Trophoblast cell (in vitro differentiated cells and primary cell): ENCODE results near the gene DDX28.

Experiments
- DNase-seq, 2 donors: peaks; one replicate each; pipeline ENCODE4 v3.0.0-alpha.2; 2016
- H2AFZ ChIP-seq: 2 replicates; pipeline ENCODE4 v1.6.1; 2013; ENCODE audit warnings: low read length, moderate library complexity, mild to moderate bottlenecking; ENCODE audit not compliant: insufficient read depth, poor library complexity
- H2AK5ac ChIP-seq: 2 replicates; pipeline ENCODE4 v1.6.1; 2013; ENCODE audit warnings: mild to moderate bottlenecking, low read length
- H2BK120ac ChIP-seq: 2 replicates; pipeline ENCODE4 v1.6.1; 2013; ENCODE audit warnings: low read length, mild to moderate bottlenecking, moderate library complexity; ENCODE audit not compliant: insufficient read depth, poor library complexity
- H2BK12ac ChIP-seq: 2 replicates; pipeline ENCODE4 v1.6.1; 2013; ENCODE audit warnings: mild to moderate bottlenecking, low read length, moderate library complexity
- H2BK5ac ChIP-seq: 2 replicates; pipeline ENCODE4 v1.6.1; 2013; ENCODE audit warnings: low read length, low read depth, moderate library complexity, mild to moderate bottlenecking; ENCODE audit not compliant: poor library complexity
- H3K14ac ChIP-seq: 2 replicates; pipeline ENCODE4 v1.6.1; 2013; ENCODE audit warnings: mild to moderate bottlenecking, low read length
- H3K18ac ChIP-seq: 2 replicates; pipeline ENCODE4 v1.6.1; 2013; ENCODE audit warnings: mild to moderate bottlenecking, low read length
- H3K23ac ChIP-seq: 2 replicates; pipeline ENCODE4 v1.6.1; 2013; ENCODE audit warnings: low read length
- H3K27ac ChIP-seq: 2 replicates; pipeline ENCODE4 v1.5.1; 2013; ENCODE audit warnings: low read depth, mild to moderate bottlenecking, inconsistent platforms, low read length, moderate library complexity
- H3K27me3 ChIP-seq: 2 replicates; pipeline ENCODE4 v1.6.1; 2013; ENCODE audit warnings: inconsistent platforms, mild to moderate bottlenecking, low read length, moderate library complexity; ENCODE audit not compliant: insufficient read depth
- H3K36me3 ChIP-seq, 2 experiments: 1 replicate in 1 of 2; 2 replicates in 1 of 2; pipeline ENCODE4 v1.6.1; 2013; ENCODE audit warnings: low read length in 2 of 2, mild to moderate bottlenecking in 2 of 2, moderate library complexity in 1 of 2; ENCODE audit not compliant: insufficient read depth in 2 of 2, control insufficient read depth in 1 of 2
- H3K4ac ChIP-seq: 2 replicates; pipeline ENCODE4 v1.6.1; 2013; ENCODE audit warnings: low read depth, mild to moderate bottlenecking, low read length, moderate library complexity
- H3K4me1 ChIP-seq, 2 experiments: 1 replicate in 1 of 2; 2 replicates in 1 of 2; pipeline ENCODE4 v1.6.1; 2013; ENCODE audit warnings: low read length in 2 of 2, mild to moderate bottlenecking in 2 of 2, moderate library complexity in 1 of 2; ENCODE audit not compliant: insufficient read depth in 2 of 2, control insufficient read depth in 1 of 2
- H3K4me2 ChIP-seq: 2 replicates; pipeline ENCODE4 v1.6.1; 2013; ENCODE audit warnings: inconsistent platforms, mild to moderate bottlenecking, low read length, moderate library complexity
- H3K4me3 ChIP-seq: 2 replicates; pipeline ENCODE4 v1.5.1; 2013; ENCODE audit warnings: mild to moderate bottlenecking, low read depth, low read length, inconsistent platforms
- H3K79me1 ChIP-seq: one replicate; pipeline ENCODE4 v1.6.1; 2013; ENCODE audit warnings: low read length
- H3K79me2 ChIP-seq: 2 replicates; pipeline ENCODE4 v1.6.1; 2013; ENCODE audit warnings: low read length, mild to moderate bottlenecking; ENCODE audit not compliant: control insufficient read depth, insufficient read depth, poor library complexity
- H3K9ac ChIP-seq: 2 replicates; pipeline ENCODE4 v1.6.1; 2013; ENCODE audit warnings: mild to moderate bottlenecking, low read length
- H3K9me3 ChIP-seq: 2 replicates; pipeline ENCODE4 v1.6.1; 2013; ENCODE audit warnings: low read depth, mild to moderate bottlenecking, control low read depth, inconsistent platforms, low read length; ENCODE audit not compliant: insufficient read depth
- H4K12ac ChIP-seq: 2 replicates; pipeline ENCODE4 v1.6.1; 2013; ENCODE audit warnings: low read depth, mild to moderate bottlenecking, low read length, moderate library complexity
- H4K8ac ChIP-seq: 2 replicates; pipeline ENCODE4 v1.6.1; 2013; ENCODE audit warnings: low read depth, mild to moderate bottlenecking, low read length, moderate library complexity
- H4K91ac ChIP-seq: one replicate; pipeline ENCODE4 v1.6.1; 2013; ENCODE audit warnings: low read depth, mild to moderate bottlenecking, low read length, moderate library complexity
- whole genome bisulfite sequencing: extraction: QIAGEN DNeasy Blood & Tissue Kit; methylation state at CpG from one replicate; pipeline ENCODE4 v1.1.7; 2013; ENCODE audit warnings: missing lambda C conversion rate; ENCODE audit not compliant: insufficient read length, insufficient coverage; ENCODE audit errors: extremely low coverage; 5-methylcytosine and 5-hydroxymethylcytosine counted together

Gene DDX28

DNA sequence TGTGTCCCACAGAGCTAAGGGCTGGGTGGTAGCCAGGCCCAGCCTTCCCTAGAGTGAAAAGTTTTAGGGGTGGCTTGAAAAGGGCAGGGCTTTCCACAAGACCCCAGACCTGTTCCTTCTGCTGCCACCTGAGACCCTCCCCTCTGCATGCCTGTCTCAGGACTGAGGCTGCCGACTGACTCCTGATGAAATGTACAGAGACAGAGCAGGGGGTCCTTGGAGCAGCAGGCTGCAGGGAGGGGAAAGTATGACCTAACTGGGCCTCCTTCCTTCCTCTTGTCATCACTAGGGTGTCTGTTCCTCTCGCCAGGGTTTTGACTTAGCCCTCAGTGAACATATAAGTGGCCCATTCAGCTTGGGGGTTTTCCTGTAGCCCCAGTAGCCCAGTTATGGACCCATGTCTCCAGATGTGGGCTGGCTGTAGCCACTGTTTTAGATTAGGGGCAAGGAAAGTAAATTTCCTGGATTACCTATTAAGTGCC is 47.3 kb upstream of the DDX28 start:
- no peaks in the 10 kb centered on the region for H3K27me3 ChIP-seq
- no peak overlapping the region for H3K18ac ChIP-seq
- no peak overlapping the region for H3K4me3 ChIP-seq
- no peaks in the 10 kb centered on the region for H3K79me1 ChIP-seq
- H3K4me2 ChIP-seq: no peak overlapping the region
- no peak overlapping the region for H4K91ac ChIP-seq
- no peak overlapping the region for H3K4ac ChIP-seq
- peaks cover 27 to 53% of the 10 kb centered on the region in 2 experiments for H3K36me3 ChIP-seq
- H4K8ac ChIP-seq: no peak overlapping the region
- H2BK12ac ChIP-seq: no peak overlapping the region
- H3K4me1 ChIP-seq: peaks cover 0 to 3% of the 10 kb centered on the region in 2 experiments
- H3K14ac ChIP-seq: no peak overlapping the region
- whole genome bisulfite sequencing: no CpG with 5 or more reads among the region's 2 CpGs
- H3K27ac ChIP-seq: no peak overlapping the region
- no peaks in the 10 kb centered on the region for H3K79me2 ChIP-seq
- no peak overlapping the region for H2AFZ ChIP-seq
- H2BK5ac ChIP-seq: no peak overlapping the region
- no peak overlapping the region for H4K12ac ChIP-seq
- no peak for DNase-seq
- H2AK5ac ChIP-seq: no peak overlapping the region
- no peak overlapping the region for H3K9ac ChIP-seq
- no peak overlapping the region for H3K23ac ChIP-seq
- peaks cover 1% of the 10 kb centered on the region for H3K9me3 ChIP-seq
- no peak overlapping the region for H2BK120ac ChIP-seq

DNA sequence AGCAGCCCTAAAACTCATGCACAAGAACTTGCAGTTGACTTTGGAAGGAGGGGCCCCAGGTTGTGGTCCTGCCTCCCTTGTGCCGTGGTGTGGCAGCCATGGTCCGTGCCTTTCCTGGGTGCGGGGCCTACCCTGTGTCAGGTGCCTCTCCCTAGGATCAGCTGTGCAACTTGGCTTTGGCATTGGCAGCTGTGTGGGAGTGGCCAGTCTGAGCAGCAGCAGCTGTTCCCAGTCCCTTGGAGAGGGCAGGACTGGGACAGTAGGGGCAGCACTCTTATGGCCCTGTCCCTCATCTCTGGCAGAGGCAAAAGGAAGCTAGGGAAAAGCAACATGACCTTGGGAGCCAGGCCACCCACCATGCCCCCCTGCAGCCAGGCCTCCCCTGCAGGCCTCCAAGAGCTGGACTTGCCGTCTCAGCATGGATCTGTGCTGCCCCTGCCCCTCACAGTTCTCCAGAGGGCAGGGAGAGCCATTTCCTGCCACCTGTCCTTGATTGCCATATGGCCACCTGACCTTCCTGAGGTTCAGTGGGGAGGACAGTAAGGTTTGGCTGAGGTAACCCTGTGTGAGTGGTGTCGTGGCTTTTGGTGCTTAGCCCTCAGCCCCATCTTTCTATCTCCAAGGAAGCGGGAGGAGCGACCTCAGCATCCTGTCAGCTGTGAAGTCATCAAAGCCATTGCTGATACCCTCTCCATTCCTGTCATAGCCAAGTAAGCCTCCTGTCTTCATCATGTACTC is 46.6 kb upstream of the DDX28 start:
- Histone ChIP-seq H4K91ac (no peak overlapping the region), H3K18ac (no peak overlapping the region), H2BK5ac (no peak overlapping the region), H4K12ac (no peak overlapping the region), H3K27ac (no peak overlapping the region), H4K8ac (no peak overlapping the region), H3K9ac (no peak overlapping the region), H2AFZ (no peak overlapping the region), H3K4ac (no peak overlapping the region), H3K4me1 (peaks cover 0 to 3% of the 10 kb centered on the region in 2 experiments), H3K4me3 (no peak overlapping the region), H3K36me3 (peaks cover 21 to 47% of the 10 kb centered on the region in 2 experiments), H3K79me1 (no peaks in the 10 kb centered on the region), H3K4me2 (no peak overlapping the region), H3K14ac (no peak overlapping the region), H2BK120ac (no peak overlapping the region), H3K23ac (no peak overlapping the region), H3K79me2 (no peaks in the 10 kb centered on the region), H3K27me3 (no peaks in the 10 kb centered on the region), H2BK12ac (no peak overlapping the region), H3K9me3 (peaks cover 1% of the 10 kb centered on the region), H2AK5ac (no peak overlapping the region)
- DNase-seq: no peak
- WGBS: no CpG with 5 or more reads among the region's 7 CpGs

DNA sequence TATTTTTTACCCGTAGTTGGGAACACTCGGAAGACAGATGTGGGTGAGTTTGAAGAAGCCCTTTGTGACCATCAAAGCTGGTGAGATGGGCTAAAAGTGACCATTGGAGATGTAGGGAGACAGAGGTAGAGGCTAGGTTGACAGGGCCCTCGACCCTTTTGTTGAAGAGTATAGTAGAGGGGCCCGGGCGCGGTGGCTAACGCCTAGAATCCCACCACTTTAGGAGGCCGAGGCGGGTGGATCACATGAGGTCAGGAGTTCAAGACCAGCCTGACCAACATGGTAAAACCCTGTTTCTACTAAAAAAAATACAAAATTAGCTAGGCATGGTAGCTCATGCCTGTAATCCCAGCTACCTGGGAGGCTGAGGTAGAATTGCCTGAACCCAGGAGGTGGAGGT is 45.9 kb upstream of the DDX28 start:
- Histone ChIP-seq H3K36me3 (peaks cover 15 to 40% of the 10 kb centered on the region in 2 experiments), H2BK12ac (no peak overlapping the region), H3K18ac (no peak overlapping the region), H2AFZ (no peak overlapping the region), H3K27me3 (no peaks in the 10 kb centered on the region), H4K8ac (no peak overlapping the region), H3K9me3 (peaks cover 1% of the 10 kb centered on the region), H3K4me2 (no peak overlapping the region), H3K23ac (no peak overlapping the region), H3K4me3 (no peak overlapping the region), H3K9ac (no peak overlapping the region), H4K12ac (no peak overlapping the region), H3K79me1 (no peaks in the 10 kb centered on the region), H3K14ac (no peak overlapping the region), H2BK120ac (no peak overlapping the region), H3K27ac (no peak overlapping the region), H3K4ac (no peak overlapping the region), H3K4me1 (peaks cover 0 to 3% of the 10 kb centered on the region in 2 experiments), H3K79me2 (no peaks in the 10 kb centered on the region), H2AK5ac (no peak overlapping the region), H4K91ac (no peak overlapping the region), H2BK5ac (no peak overlapping the region)
- no peak for DNase-seq
- WGBS: no CpG with 5 or more reads among the region's 9 CpGs

DNA sequence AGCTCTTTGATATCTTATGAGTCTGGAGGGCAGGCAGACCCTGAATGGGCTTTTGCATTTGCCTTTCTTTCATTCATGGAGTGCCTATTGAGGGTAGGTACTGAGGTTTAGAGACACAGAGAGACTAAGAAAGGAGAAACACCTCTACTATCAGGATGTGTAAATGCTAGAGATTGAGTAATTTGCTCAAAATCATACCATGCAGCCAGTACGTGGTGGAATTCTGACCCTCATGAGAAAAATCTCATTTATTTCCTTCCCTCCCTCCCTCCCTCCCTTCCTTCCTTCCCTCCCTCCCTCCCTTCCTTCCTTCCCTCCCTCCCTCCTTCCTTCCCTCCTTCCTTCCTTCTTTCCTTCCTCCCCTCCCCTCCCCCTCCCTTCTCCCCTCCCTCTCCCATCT is 43.7 kb upstream of the DDX28 start:
- no CpG with 5 or more reads among the region's 1 CpG for WGBS
- H2BK12ac ChIP-seq: no peak overlapping the region

More for the DNA sequence above, 43.7 kb upstream of the DDX28 start:
- H4K8ac ChIP-seq: no peak overlapping the region
- H2AFZ ChIP-seq: no peak overlapping the region
- no peaks in the 10 kb centered on the region for H3K9me3 ChIP-seq
- no peaks in the 10 kb centered on the region for H3K79me1 ChIP-seq
- no peak overlapping the region for H2BK5ac ChIP-seq
- no peak overlapping the region for H3K14ac ChIP-seq
- no peaks in the 10 kb centered on the region for H3K27me3 ChIP-seq
- H3K4me1 ChIP-seq: no peaks in the 10 kb centered on the region
- H4K91ac ChIP-seq: no peak overlapping the region
- no peak overlapping the region for H2BK120ac ChIP-seq
- no peak overlapping the region for H3K9ac ChIP-seq
- H2AK5ac ChIP-seq: no peak overlapping the region
- no peak for DNase-seq
- H3K27ac ChIP-seq: no peak overlapping the region
- H3K23ac ChIP-seq: no peak overlapping the region
- H3K36me3 ChIP-seq: peaks cover 12 to 30% of the 10 kb centered on the region in 2 experiments
- no peak overlapping the region for H3K18ac ChIP-seq
- no peaks in the 10 kb centered on the region for H3K79me2 ChIP-seq
- no peak overlapping the region for H4K12ac ChIP-seq
- H3K4me2 ChIP-seq: no peak overlapping the region
- no peak overlapping the region for H3K4me3 ChIP-seq
- H3K4ac ChIP-seq: no peak overlapping the region
